ENCODE measurements around the gene NAGA.

The NAGA gene

GRCh38 chr22:42016111-42016510, 54.5 kb downstream of the NAGA start:
- no peak for DNase-seq (ENCODE audit: low read depth)
- TF ChIP-seq, protein P1, sequence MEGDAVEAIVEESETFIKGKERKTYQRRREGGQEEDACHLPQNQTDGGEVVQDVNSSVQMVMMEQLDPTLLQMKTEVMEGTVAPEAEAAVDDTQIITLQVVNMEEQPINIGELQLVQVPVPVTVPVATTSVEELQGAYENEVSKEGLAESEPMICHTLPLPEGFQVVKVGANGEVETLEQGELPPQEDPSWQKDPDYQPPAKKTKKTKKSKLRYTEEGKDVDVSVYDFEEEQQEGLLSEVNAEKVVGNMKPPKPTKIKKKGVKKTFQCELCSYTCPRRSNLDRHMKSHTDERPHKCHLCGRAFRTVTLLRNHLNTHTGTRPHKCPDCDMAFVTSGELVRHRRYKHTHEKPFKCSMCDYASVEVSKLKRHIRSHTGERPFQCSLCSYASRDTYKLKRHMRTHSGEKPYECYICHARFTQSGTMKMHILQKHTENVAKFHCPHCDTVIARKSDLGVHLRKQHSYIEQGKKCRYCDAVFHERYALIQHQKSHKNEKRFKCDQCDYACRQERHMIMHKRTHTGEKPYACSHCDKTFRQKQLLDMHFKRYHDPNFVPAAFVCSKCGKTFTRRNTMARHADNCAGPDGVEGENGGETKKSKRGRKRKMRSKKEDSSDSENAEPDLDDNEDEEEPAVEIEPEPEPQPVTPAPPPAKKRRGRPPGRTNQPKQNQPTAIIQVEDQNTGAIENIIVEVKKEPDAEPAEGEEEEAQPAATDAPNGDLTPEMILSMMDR (IDR thresholded peaks at IDR 0.05; ENCODE audit: low read length, missing control alignments) = no peak
- H3K4me3 ChIP-seq (replicated peaks; ENCODE audit: low read depth, low read length) = no peak overlapping the region

GRCh38 chr22:42013385-42013784, 57.2 kb downstream of the NAGA start:
- no peak for DNase-seq (ENCODE audit: low read depth)
- TF ChIP-seq, protein P1 (IDR thresholded peaks at IDR 0.05; ENCODE audit: low read length, missing control alignments) = no peak

GRCh38 chr22:42010778-42011177, 59.8 kb downstream of the NAGA start:
- TF ChIP-seq, protein P1 (IDR thresholded peaks at IDR 0.05; ENCODE audit: low read length, missing control alignments) = no peak
- H3K4me3 ChIP-seq (replicated peaks; ENCODE audit: low read depth, low read length) = no peak overlapping the region
- no peak for DNase-seq (ENCODE audit: low read depth)

More at GRCh38 chr22:42013385-42013784, 57.2 kb downstream of the NAGA start:
- H3K4me3 ChIP-seq (replicated peaks; ENCODE audit: low read depth, low read length) = no peak overlapping the region

Measured in fibroblast of pulmonary artery (primary cell).